ENCODE measurements around the gene IFT25.
"Not testable (repeated sequence)": the region's sequence is repeated elsewhere in the genome, so short reads cannot be mapped to it uniquely, and the experiment has no call there.

Gene IFT25

DNA sequence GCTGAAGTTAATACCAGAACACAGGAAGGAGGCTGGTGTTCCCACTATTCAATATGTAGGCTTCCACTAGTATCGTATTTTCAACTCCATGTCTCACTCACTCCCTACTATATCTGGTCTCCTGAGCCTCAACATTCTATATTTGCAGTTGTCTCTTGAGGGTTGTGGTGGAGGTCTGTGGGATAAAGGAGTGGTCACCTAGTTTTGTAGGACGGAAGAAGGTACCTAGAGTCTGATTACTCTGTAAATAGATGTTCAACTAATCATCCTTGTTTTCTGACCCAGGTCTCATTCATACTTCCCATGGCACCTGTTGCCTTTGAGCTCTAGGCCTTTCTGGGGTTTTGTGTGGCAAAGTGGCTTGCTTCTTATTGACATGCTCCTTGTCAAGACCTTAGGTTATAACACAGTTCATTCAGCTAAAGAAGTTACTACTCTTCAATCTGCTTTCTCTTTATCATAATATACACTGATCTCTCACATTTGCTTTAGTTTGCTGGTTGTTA lies 18.1 kb downstream of the IFT25 start:
- no peak for DNase-seq

DNA sequence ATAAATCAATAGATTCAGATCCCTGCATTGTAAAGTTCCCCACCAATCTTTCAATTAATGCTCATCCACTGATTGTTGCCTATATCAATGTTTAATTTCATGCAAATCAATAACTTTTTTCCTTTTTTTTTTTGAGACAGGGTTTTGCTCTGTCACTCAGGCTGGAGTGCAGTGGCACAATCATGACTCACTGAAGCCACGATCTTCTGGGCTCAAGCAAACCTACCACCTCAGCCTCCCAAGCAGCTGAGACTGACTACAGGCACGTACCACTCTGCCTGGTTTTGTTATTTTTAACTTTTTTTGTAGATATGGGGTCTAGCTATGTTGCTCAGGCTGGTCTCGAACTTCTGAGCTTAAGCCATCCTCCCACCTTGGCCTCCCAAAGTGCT lies 25.8 kb downstream of the IFT25 start:
- no peak for DNase-seq

- no peak for DNase-seq
Measured at GRCh38 chr1:53918343-53918742, 27.2 kb downstream of the IFT25 start.

- DNase-seq = no peak
Measured at GRCh38 chr1:53913352-53914033, 32.0 kb downstream of the IFT25 start.

GRCh38 chr1:53911442-53911841 lies 34.1 kb downstream of the IFT25 start:
- DNase-seq = no peak

DNA sequence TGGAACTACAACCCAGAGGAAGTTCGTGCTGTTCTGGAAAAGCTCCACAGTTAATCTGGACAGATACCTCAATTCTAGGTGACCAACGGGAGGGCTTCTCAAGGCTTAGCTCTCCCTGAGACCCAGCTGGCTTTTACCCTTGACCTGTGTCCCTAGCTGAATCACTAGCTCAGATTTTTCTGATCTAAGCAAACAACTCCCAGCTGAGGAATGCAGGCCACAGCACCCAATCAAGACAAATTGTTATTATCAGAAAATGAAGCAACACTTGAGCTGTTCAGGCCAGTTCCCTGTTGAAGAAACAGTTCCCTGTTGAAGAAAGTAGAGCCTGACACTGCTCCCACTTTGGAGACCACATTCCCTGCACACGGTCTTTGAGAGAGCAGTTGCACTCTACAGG lies 35.6 kb downstream of the IFT25 start:
- DNase-seq = no peak

DNA sequence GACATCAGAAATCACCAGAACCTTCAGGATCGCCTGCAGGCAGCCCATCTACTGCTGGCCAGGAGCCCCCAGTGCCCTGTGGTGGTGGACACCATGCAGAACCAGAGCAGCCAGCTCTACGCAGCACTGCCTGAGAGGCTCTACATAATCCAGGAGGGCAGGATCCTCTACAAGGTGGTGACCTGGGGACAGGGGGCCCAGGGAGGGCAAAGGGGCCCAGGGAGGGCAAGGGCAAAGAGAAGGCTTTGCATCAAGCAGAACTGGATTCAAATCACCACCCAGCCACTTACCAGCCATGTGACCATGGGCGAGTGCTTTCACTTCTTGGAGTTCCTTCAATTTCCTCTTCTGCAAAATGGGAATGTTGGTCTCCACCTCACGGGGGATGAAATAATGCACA lies 39.4 kb downstream of the IFT25 start:
- no peak for DNase-seq

DNA sequence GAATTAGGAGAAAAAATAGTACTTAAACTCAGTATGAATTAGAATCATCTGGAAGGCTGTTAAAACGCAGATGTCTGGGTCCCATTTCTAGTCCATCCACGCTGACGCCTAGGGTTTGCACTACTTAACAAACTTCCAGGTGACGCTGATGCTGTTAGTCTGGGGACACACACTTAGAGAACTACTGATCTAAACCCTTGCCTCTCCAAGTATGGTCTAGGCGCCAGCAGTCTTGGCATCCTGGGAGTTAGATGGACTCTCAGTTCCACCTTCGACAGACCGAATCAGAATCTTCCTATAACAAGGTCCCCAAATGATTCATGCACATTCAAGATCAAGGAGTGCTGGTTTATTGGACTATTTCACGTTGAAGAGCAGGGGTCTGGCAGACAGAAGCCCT lies 40.0 kb downstream of the IFT25 start:
- no peak for DNase-seq

DNA sequence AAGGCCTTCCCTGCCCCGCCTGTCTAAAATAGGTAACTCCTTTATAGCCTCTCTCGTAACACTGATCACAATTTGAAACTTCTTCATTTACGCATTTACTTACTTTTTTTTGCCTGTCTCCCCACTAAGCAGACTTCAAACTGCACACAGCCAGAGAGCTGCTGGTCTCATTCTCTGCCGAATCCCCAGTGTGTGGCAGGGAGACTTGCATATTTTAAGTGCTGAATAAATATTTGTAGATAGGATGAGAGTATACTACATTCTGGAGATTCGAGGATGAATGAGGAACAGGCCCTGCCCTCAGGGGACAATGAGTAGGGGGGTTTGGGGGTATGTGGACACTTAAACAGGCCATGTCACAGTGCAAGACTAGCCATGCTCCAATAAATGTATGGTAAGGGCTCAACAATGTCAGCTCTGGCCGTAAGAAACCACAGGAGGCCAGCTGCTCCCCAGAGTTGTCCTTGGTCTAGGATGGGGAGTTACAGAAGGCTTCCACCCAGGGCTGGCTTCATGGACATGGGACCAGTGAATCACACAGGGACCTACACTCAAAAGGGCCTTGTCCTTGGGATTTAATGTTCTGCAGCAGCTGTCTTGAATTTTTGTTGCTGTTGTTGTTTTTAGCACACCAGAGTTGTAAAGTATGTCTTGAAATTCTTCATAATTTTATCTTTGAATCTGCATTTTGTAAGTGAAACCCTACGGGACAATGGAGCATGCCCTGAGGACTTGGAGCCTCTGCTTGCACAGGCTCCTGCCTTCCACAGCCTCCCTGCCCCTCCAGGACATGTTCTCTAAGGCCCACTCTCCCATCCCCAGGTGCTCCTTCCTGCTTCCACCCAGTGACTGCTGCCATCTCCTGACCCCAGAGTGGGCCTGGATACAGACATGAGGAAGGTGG lies 43.0 kb downstream of the IFT25 start:
- DNase-seq = no peak

DNA sequence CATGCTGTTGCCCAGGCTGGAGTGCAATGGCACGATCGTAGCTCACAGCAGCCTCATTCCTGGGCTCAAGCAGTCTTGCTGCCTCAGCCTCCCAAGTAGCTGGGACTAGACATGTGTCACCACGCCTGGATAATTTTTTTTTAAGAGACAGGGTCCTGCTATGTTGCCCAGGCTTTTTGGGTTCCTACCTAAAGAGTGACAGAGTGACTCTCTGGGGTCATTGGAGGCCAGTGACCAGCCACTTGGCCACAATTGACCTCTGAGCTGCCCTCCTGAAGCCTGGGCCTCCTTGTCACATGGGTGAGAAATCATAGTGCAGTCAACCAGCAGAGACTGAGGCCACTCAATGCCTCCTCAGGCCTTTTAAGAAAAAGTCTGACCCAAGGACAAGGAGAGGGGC lies 45.8 kb downstream of the IFT25 start:
- DNase-seq = no peak

- DNase-seq = no peak
Measured at GRCh38 chr1:53899206-53899628, 46.3 kb downstream of the IFT25 start.

GRCh38 chr1:53896635-53897229 lies 48.8 kb downstream of the IFT25 start:
- no peak for DNase-seq

- no peak for DNase-seq
Measured at GRCh38 chr1:53895421-53895820, 50.1 kb downstream of the IFT25 start.

- DNase-seq = no peak
Measured at GRCh38 chr1:53894644-53895043, 50.9 kb downstream of the IFT25 start.

GRCh38 chr1:53893999-53894636 lies 51.4 kb downstream of the IFT25 start, which contains the start of gene DIO1:
DIO1 (plus strand) TSS chr1:53894187; CDS start chr1:53894211, 24 bp downstream.
- DNase-seq = no peak

DNA sequence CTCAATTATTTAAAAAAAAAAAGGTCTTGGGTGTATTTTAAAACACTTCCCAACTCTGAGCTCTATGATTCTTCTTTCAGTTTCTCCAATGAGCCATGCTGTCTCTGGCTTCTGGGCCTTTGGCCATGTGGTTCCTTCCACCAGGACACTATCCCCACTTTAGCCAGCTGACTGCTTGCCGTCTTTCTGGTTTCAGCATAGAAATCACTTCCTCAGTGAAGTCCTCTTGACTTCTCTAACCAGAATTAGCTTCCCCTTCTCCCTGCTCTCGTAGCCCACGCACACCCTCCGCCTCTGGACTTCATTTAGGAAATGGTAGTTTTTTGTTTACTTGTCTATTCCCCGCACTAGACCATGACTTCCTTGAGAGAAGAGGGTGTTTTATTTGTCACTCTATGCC lies 52.6 kb downstream of the IFT25 start:
- no peak for DNase-seq

- DNase-seq = no peak
Measured at GRCh38 chr1:53891678-53892077, 53.8 kb downstream of the IFT25 start.

- no peak for DNase-seq
Measured at GRCh38 chr1:53891018-53891417, 54.5 kb downstream of the IFT25 start.

DNA sequence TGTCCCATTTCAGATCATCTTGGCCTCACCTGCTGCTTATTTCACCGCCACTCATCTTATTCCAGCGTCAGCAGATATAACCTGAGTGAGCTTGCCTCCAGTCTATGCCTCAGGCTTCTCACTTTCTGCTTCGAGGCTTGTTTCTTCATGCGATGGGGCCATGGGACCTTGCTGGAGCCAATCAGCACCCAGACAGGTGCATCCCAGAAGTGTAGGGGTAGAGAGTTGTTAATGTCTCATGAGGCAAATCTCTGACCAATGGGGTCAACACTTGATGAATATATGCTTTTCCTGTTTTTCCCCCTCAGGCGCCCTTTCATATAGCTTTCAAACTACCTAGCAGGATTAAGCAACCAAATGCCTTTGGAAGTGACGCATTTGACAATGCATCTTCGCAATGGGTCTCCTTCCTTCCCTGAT lies 55.0 kb downstream of the IFT25 start:
- no peak for DNase-seq

DNA sequence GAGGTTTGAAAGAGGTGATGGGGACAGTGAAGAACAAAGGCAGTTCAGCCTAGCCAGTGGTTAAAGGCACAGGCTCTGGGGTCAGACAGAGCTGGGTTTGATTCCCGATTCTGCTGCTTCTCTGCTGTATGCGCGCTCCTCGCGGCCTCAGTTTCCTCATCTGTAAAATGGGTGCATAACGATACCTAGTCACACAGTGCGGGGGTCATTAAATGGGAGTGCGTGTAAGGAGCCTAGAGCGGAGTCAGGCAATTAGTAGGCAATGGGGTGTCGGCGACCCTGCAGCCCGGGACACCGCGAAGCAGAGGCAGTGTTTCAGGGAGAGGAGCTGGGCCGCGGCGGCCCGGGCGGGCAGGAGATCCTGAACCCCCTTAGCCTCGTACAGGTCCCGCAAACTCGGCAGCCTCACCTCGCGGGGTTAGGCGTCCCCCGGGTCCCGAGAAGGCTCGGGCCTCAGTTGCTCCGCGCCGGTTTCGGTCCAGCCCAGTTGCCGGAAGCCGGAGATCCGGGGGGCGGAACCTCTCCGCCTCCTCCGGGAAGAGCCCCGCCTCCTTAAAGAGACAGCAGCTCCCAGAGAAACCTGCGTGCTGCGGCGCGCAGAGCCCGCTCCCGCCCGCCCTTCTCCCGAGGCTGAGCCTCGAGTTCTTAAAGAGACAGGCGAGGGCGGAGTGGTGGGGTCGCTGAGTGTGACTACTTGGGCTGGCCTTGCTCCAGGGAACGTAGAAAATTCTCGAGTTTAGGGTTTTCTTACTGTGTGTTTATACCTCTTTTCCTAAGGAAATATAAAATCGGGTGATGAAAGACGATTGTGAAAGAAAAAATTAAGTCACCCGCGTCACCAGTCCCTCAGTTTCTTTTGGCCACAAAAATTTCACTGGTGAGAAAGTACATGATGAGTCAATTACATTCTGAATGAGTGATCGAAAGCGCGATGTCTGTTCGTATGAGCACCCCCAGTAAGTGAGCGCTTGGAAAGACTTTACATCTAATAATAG lies 55.9 kb downstream of the IFT25 start, which contains the start of gene YIPF1:
TSS of gene YIPF1 (minus strand) at position 494 of the 995 bp plus-strand sequence. CDS start 860 bp downstream, outside the sequence.
- DNase-seq = peak; percentile 50 to 82 (median 65)

- no peak for DNase-seq
Measured at GRCh38 chr1:53888681-53889080, 56.8 kb downstream of the IFT25 start.

DNA sequence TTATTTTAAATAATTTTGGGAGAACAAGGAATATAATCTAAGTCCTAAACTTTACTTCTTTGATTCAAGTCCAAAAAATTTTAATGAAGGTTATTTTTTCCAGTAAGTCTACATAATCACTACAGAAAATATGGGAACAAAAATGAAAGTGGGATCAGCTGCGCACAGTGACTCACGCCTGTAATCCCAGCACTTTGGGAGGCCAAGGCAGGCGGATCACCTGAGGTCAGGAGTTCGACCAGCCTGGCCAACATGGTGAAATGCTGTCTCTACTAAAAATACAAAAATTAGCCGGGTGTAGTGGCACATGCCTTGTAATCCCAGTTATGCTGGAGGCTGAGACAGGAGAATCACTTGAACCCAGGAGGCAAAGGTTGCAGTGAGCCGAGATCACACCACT lies 61.9 kb downstream of the IFT25 start:
- not testable (repeated sequence) for DNase-seq
